HepG2 (cell line): ENCODE results near the gene PTEN. TPM values are rescaled to one million over a fixed set of nuclear protein-coding genes. Genes with fewer than 3 reads are reported as not detected.

Experiments
- CEBPB ChIP-seq: IDR thresholded peaks from 2 replicates; pipeline ENCODE4 v1.6.1; 2011; ENCODE audit warnings: low read depth, low read length, improper control_type of control experiment, borderline replicate concordance
- CHD4 ChIP-seq: fragments of 200-600 bp; sonication (generic); IDR thresholded peaks from 2 replicates; pipeline ENCODE4 v1.7.0; 2017; ENCODE audit warnings: mild to moderate bottlenecking, low read length, borderline replicate concordance
- GFI1 ChIP-seq: sonication (generic); formaldehyde crosslinking; IDR thresholded peaks from 2 replicates; pipeline ENCODE4 v1.5.0; 2020; ENCODE audit warnings: missing genetic modification reagents, mild to moderate bottlenecking, borderline replicate concordance
- ISX ChIP-seq: sonication (generic); formaldehyde crosslinking; conservative IDR thresholded peaks from 2 replicates; pipeline ENCODE4 v1.5.0; 2020; ENCODE audit warnings: missing genetic modification reagents
- LCORL ChIP-seq, 2 experiments: fragments of 450-650 bp in 1 of 2; sonication (generic) in 1 of 2; formaldehyde crosslinking in 1 of 2; IDR thresholded peaks; 2 replicates each; pipeline versions ENCODE4 v1.5.0 to v1.6.1; 2017 to 2020; ENCODE audit warnings: antibody characterized with exemption in 1 of 2, missing genetic modification reagents in 1 of 2
- MAFK ChIP-seq, 2 experiments: IDR thresholded peaks in 1 of 2; conservative IDR thresholded peaks in 1 of 2; 2 replicates each; pipeline ENCODE4 v1.6.1; 2011; ENCODE audit warnings: improper control_type of control experiment in 2 of 2, low read length in 2 of 2
- MEIS2 ChIP-seq: sonication (generic); formaldehyde crosslinking; IDR thresholded peaks from 2 replicates; pipeline ENCODE4 v1.9.0; 2021; ENCODE audit warnings: mild to moderate bottlenecking, missing genetic modification reagents
- NFYC ChIP-seq: IDR thresholded peaks from 2 replicates; pipeline ENCODE4 v1.6.1; 2016; ENCODE audit warnings: missing genetic modification reagents, missing compliant biosample characterization
- NR2C2 ChIP-seq: sonication (generic); formaldehyde crosslinking; IDR thresholded peaks from 2 replicates; pipeline ENCODE4 v1.4.0; 2020; ENCODE audit warnings: missing genetic modification reagents, mild to moderate bottlenecking, moderate library complexity, borderline replicate concordance
- PAWR ChIP-seq: sonication (generic); formaldehyde crosslinking; IDR thresholded peaks from 2 replicates; pipeline ENCODE4 v1.4.0; 2020; ENCODE audit warnings: missing genetic modification reagents, mild to moderate bottlenecking, borderline replicate concordance
- PHF20 ChIP-seq: sonication (generic); formaldehyde crosslinking; IDR thresholded peaks from 2 replicates; pipeline ENCODE4 v1.5.0; 2020; ENCODE audit warnings: mild to moderate bottlenecking, missing genetic modification reagents
- PHF21A ChIP-seq: sonication (generic); formaldehyde crosslinking; IDR thresholded peaks from 2 replicates; pipeline ENCODE4 v1.5.0; 2020; ENCODE audit warnings: mild to moderate bottlenecking, missing genetic modification reagents
- POLR2G ChIP-seq: fragments of 200-400 bp; formaldehyde crosslinking; IDR thresholded peaks from 2 replicates; pipeline ENCODE4 v1.6.1; 2018; ENCODE audit warnings: mild to moderate bottlenecking, low read depth, low read length, moderate library complexity
- RBM22 ChIP-seq: fragments of 200-400 bp; formaldehyde crosslinking; optimal IDR thresholded peaks from 2 replicates; pipeline ENCODE3; 2017; ENCODE audit warnings: mild to moderate bottlenecking, low read length, moderate library complexity
- SKI ChIP-seq: fragments of 450-650 bp; IDR thresholded peaks from one replicate; pipeline ENCODE4 v1.6.1; 2018; ENCODE audit warnings: mild to moderate bottlenecking; ENCODE audit not compliant: partially characterized antibody
- SMAD1 ChIP-seq: sonication (generic); formaldehyde crosslinking; IDR thresholded peaks from 2 replicates; pipeline ENCODE4 v1.4.0; 2020; ENCODE audit warnings: missing genetic modification reagents, low read depth, mild to moderate bottlenecking, borderline replicate concordance
- TFAP4 ChIP-seq: sonication (generic); IDR thresholded peaks from 2 replicates; pipeline ENCODE4 v1.6.1; 2016; ENCODE audit warnings: low read depth, borderline replicate concordance
- TGIF2 ChIP-seq: IDR thresholded peaks from 2 replicates; pipeline ENCODE4 v1.6.1; 2016; ENCODE audit warnings: control low read depth, missing compliant biosample characterization
- TRIM22 ChIP-seq: fragments of 450-650 bp; IDR thresholded peaks from 2 replicates; pipeline ENCODE4 v1.6.1; 2017
- YEATS2 ChIP-seq: sonication (generic); formaldehyde crosslinking; IDR thresholded peaks from 2 replicates; pipeline ENCODE4 v1.4.0; 2020; ENCODE audit warnings: missing genetic modification reagents, borderline replicate concordance
- ZNF17 ChIP-seq: sonication (generic); formaldehyde crosslinking; IDR thresholded peaks from 2 replicates; pipeline ENCODE4 v1.5.0; 2020; ENCODE audit warnings: mild to moderate bottlenecking, missing genetic modification reagents
- ZNF20 ChIP-seq: sonication (generic); formaldehyde crosslinking; IDR thresholded peaks from 2 replicates; pipeline ENCODE4 v1.4.0; 2020; ENCODE audit warnings: mild to moderate bottlenecking, moderate library complexity, missing genetic modification reagents
- ZNF329 ChIP-seq: sonication (generic); formaldehyde crosslinking; IDR thresholded peaks from 2 replicates; pipeline ENCODE4 v1.9.0; 2021; ENCODE audit warnings: low read depth, mild to moderate bottlenecking, missing genetic modification reagents
- ZNF33A ChIP-seq: sonication (generic); formaldehyde crosslinking; IDR thresholded peaks from 2 replicates; pipeline ENCODE4 v1.5.1; 2020; ENCODE audit warnings: missing genetic modification reagents, mild to moderate bottlenecking, moderate library complexity, borderline replicate concordance
- ZNF709 ChIP-seq: sonication (generic); formaldehyde crosslinking; IDR thresholded peaks from 2 replicates; pipeline ENCODE4 v1.5.0; 2020; ENCODE audit warnings: mild to moderate bottlenecking, missing genetic modification reagents
- ZSCAN29 ChIP-seq: sonication (generic); formaldehyde crosslinking; conservative IDR thresholded peaks from 2 replicates; pipeline ENCODE4 v1.4.0; 2020; ENCODE audit warnings: mild to moderate bottlenecking, missing genetic modification reagents
- polyA plus RNA-seq, 8 experiments: library from polyadenylated mRNA; depleted of rRNA in 3 of 8; stranded (reverse) in 7 of 8; unstranded in 1 of 8; fragments of >200 nt; fragmentation: Illumina TruSeq in 4 of 8; extraction: Trizol in 4 of 8; gene quantifications; 2 replicates each; pipeline versions ENCODE4 v1.2.1 to v1.2.3, GENCODE V29; 2011 to 2016; ENCODE audit warnings: low read depth in 4 of 8, missing spikeins in 1 of 8, mixed read lengths in 1 of 8; ENCODE audit not compliant: insufficient read depth in 1 of 8
- total RNA-seq, 5 experiments: library from RNA; depleted of rRNA; stranded (reverse); fragments of >200 nt; fragmentation: Illumina TruSeq; extraction: Trizol; gene quantifications; 2 replicates each; pipeline ENCODE4 v1.2.3, GENCODE V29; 2016; ENCODE audit warnings: low read depth in 1 of 5
- TF ChIP-seq, protein P1 (sequence below): sonication (generic); formaldehyde crosslinking; IDR thresholded peaks from 2 replicates; pipeline ENCODE4 v1.5.0; 2020; ENCODE audit warnings: missing genetic modification reagents

PTEN gene
- total and polyA plus RNA-seq, 2 of the 13 experiments (the other 11 are each of a cell fraction or from before 2014, with no cell fraction given): 30.3 to 61.3 TPM

- peak; percentile 41; the same call in 1 of the 2 replicates for TF ChIP-seq CEBPB
- TF ChIP-seq ZSCAN29: 0 out of 2 replicates have a peak, but pooled peaks have one; percentile 44
- peak; percentile 88 for TF ChIP-seq ZNF329 (CRISPR knock-in tag)
- TF ChIP-seq YEATS2 (CRISPR knock-in tag): peak; percentile 92
- 0 out of 2 replicates have a peak, but pooled peaks have one; percentile 61 for TF ChIP-seq PAWR
- peak; percentile 10; the same call in 1 of the 2 replicates for TF ChIP-seq PHF20 (CRISPR knock-in tag)
- 0 out of 2 replicates have a peak, but pooled peaks have one; percentile 35 for TF ChIP-seq MEIS2 (CRISPR knock-in tag)
- peak; percentile 85; the same call in 1 of the 2 replicates for TF ChIP-seq ZNF20
- peak; percentile 24 for TF ChIP-seq RBM22
- peak; percentile 76 for TF ChIP-seq GFI1 (CRISPR knock-in tag)
- TF ChIP-seq LCORL (IDR thresholded peaks at IDR 0.05): peak; percentile 70; the same call in 1 of the 2 replicates
- peak; percentile 83 for TF ChIP-seq LCORL (CRISPR knock-in tag; IDR thresholded peaks at IDR 0.05)
- TF ChIP-seq POLR2G: peak; percentile 91
- no peak for TF ChIP-seq SMAD1 (CRISPR knock-in tag)
- peak; percentile 42; the same call in 1 of the 2 replicates for TF ChIP-seq TFAP4
- peak; percentile 78 for TF ChIP-seq PHF21A (CRISPR knock-in tag)
- TF ChIP-seq ZNF33A: no peak
- TF ChIP-seq TGIF2 (CRISPR knock-in tag): no peak; the same call in 1 of the 2 replicates
- TF ChIP-seq, protein P1, sequence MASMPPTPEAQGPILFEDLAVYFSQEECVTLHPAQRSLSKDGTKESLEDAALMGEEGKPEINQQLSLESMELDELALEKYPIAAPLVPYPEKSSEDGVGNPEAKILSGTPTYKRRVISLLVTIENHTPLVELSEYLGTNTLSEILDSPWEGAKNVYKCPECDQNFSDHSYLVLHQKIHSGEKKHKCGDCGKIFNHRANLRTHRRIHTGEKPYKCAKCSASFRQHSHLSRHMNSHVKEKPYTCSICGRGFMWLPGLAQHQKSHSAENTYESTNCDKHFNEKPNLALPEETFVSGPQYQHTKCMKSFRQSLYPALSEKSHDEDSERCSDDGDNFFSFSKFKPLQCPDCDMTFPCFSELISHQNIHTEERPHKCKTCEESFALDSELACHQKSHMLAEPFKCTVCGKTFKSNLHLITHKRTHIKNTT (CRISPR knock-in tag): no peak
- TF ChIP-seq ZNF709: peak; percentile 88; the same call in 1 of the 2 replicates
- TF ChIP-seq ISX (CRISPR knock-in tag): 0 out of 2 replicates have a peak, but pooled peaks have one; percentile 69
- TF ChIP-seq CHD4: no peak
- no peak for TF ChIP-seq TRIM22
- TF ChIP-seq NFYC (CRISPR knock-in tag): peak; percentile 52; the same call in 1 of the 2 replicates
- TF ChIP-seq SKI: peak; percentile 64
- TF ChIP-seq NR2C2 (CRISPR knock-in tag): peak; percentile 81
- TF ChIP-seq ZNF17 (CRISPR knock-in tag): no peak
- no peak for TF ChIP-seq MAFK (conservative IDR thresholded peaks at IDR 0.05 in 1 of 2, IDR thresholded peaks at IDR 0.05 in 1 of 2; ENCODE audit: low read length in 2 of 2)
These were observed 1.3 kb upstream of the PTEN start (continued) for GRCh38 chr10:87861953-87862678.
